CD4-positive, alpha-beta T cell (primary cell): ENCODE data around the gene MVD. TPM values are rescaled to one million over a fixed set of nuclear protein-coding genes. Genes with fewer than 3 reads are reported as not detected.

Experiments used
- ATAC-seq: fragments of 200-7000 bp; cut with Tn5 transposase; one replicate; pipeline ENCODE4 v1.10.0; 2022; ENCODE audit warnings: mild to moderate bottlenecking; ENCODE audit not compliant: poor library complexity
- CTCF ChIA-PET: fragments of 350-600 bp; sonication (Branson Sonifier 250); formaldehyde crosslinking; loops from one replicate; lab custom pipeline; 2021; ENCODE audit warnings: antibody characterized with exemption, inconsistent platforms; lab: Charles Lee
- POLR2A ChIA-PET: fragments of 350-600 bp; sonication (Branson Sonifier 250); formaldehyde crosslinking; loops from one replicate; lab custom pipeline; 2021; ENCODE audit warnings: antibody characterized with exemption, inconsistent platforms; lab: Charles Lee
- DNase-seq, 14 experiments: peaks; one replicate each; pipeline ENCODE4 v3.0.0-alpha.2; 2013 to 2020; ENCODE audit warnings: mixed read lengths in 2 of 14
- H3K27ac ChIP-seq, 2 donors: one replicate each; pipeline versions ENCODE4 v1.5.1 to v1.7.0; 2013; ENCODE audit warnings: low read length in 2 of 2, low read depth in 1 of 2, mild to moderate bottlenecking in 1 of 2
- H3K27me3 ChIP-seq, 2 experiments: 1 replicate in 1 of 2; 2 replicates in 1 of 2; pipeline versions ENCODE4 v1.6.1 to v1.7.0; 2013; ENCODE audit warnings: low read length in 2 of 2, control low read depth in 1 of 2, mild to moderate bottlenecking in 1 of 2, moderate library complexity in 1 of 2; ENCODE audit not compliant: insufficient read depth in 2 of 2, control insufficient read depth in 1 of 2
- H3K36me3 ChIP-seq: one replicate; pipeline ENCODE4 v1.6.1; 2013; ENCODE audit warnings: low read length, control low read depth; ENCODE audit not compliant: insufficient read depth
- H3K4me1 ChIP-seq: one replicate; pipeline ENCODE4 v1.6.1; 2013; ENCODE audit warnings: low read length, control low read depth; ENCODE audit not compliant: insufficient read depth
- H3K4me3 ChIP-seq: one replicate; pipeline ENCODE4 v1.5.1; 2013; ENCODE audit warnings: mild to moderate bottlenecking, low read length, moderate library complexity
- H3K9me3 ChIP-seq, 2 experiments: 1 replicate in 1 of 2; 2 replicates in 1 of 2; pipeline versions ENCODE4 v1.6.1 to v1.7.0; 2013; ENCODE audit warnings: low read length in 2 of 2, mild to moderate bottlenecking in 2 of 2, control low read depth in 1 of 2, moderate library complexity in 1 of 2; ENCODE audit not compliant: control insufficient read depth in 1 of 2, insufficient read depth in 1 of 2
- H3K27ac Mint-ChIP-seq: one replicate; pipeline ENCODE4 v1.8.0; 2020; ENCODE audit warnings: mixed read lengths
- H3K27me3 Mint-ChIP-seq: one replicate; pipeline ENCODE4 v1.8.0; 2021; ENCODE audit warnings: mixed read lengths
- H3K36me3 Mint-ChIP-seq: one replicate; pipeline ENCODE4 v1.8.0; 2021; ENCODE audit warnings: low read depth, mixed read lengths
- H3K4me1 Mint-ChIP-seq: one replicate; pipeline ENCODE4 v1.8.0; 2021; ENCODE audit warnings: low read depth, mixed read lengths
- H3K4me3 Mint-ChIP-seq: one replicate; pipeline ENCODE4 v1.8.0; 2020; ENCODE audit warnings: mild to moderate bottlenecking, mixed read lengths
- H3K9me3 Mint-ChIP-seq: one replicate; pipeline ENCODE4 v1.8.0; 2020; ENCODE audit warnings: mixed read lengths
- CTCF ChIP-seq: fragments of 200-600 bp; IDR thresholded peaks from one replicate; pipeline ENCODE4 v1.8.0; 2022; ENCODE audit warnings: antibody characterized with exemption, mild to moderate bottlenecking
- intact Hi-C, 2 experiments: fragments of 100-400 bp; cut with DNase I in 1 of 2; cut with micrococcal nuclease in 1 of 2; formaldehyde crosslinking; loops; one replicate each; pipeline versions ENCODE4 v1.15.1 to v1.9.0; 2023 to 2025; cut with DNase I, micrococcal nuclease
- total RNA-seq, 174 experiments: library from RNA in 2 of 174; stranded (reverse) in 2 of 174; gene quantifications; one replicate each; pipeline ENCODE4 v1.2.3 and lab custom pipeline; 2021 to 2026

MVD gene
- total RNA-seq, 2 experiments from 2014 or later = 74.2 to 76.9 TPM

- ATAC-seq (no peak), DNase-seq (no peak)
- ChIA-PET POLR2A (interaction anchor here (1.3 to 4.7 kb wide), 3 partner anchors 15 to 118 kb away, joined by 4 to 71 read pairs (median 5); partner anchors contain the start of genes CTU2, RNF166 and ZC3H18), CTCF (no interaction called here)
- H3K27me3 ChIP-seq = no peaks in the 10 kb centered on the region
- peaks cover 82% of the 10 kb centered on the region for H3K4me1 ChIP-seq
- H3K9me3 ChIP-seq = no peaks in the 10 kb centered on the region
- Mint-ChIP-seq H3K4me1 (peaks cover 63% of the 10 kb centered on the region), H3K27me3 (no peaks in the 10 kb centered on the region), H3K9me3 (no peaks in the 10 kb centered on the region), H3K4me3 (peak overlapping the region; percentile 74), H3K36me3 (peaks cover 3% of the 10 kb centered on the region), H3K27ac (peak overlapping the region; percentile 51)
- H3K27ac ChIP-seq = no peak overlapping the region
- no peak for TF ChIP-seq CTCF
- H3K36me3 ChIP-seq = peaks cover 4% of the 10 kb centered on the region
- intact Hi-C loops = loop anchor here (5.0 kb wide), 2 partner anchors 36 to 236 kb away; partner anchors contain the start of genes CYBA (in 2 of the 2) and ZFPM1 (in 1 of the 2)
- H3K4me3 ChIP-seq = no peak overlapping the region
Measured at GRCh38 chr16:88688013-88688778, 25.3 kb upstream of the MVD start.

GRCh38 chr16:88687676-88688012 lies 24.8 kb upstream of the MVD start:
- Histone ChIP-seq H3K27me3 (no peaks in the 10 kb centered on the region), H3K36me3 (peaks cover 4% of the 10 kb centered on the region), H3K4me1 (peaks cover 82% of the 10 kb centered on the region), H3K27ac (no peak overlapping the region), H3K9me3 (no peaks in the 10 kb centered on the region), H3K4me3 (no peak overlapping the region)
- no peak for DNase-seq
- no peak for ATAC-seq
- H3K27ac Mint-ChIP-seq = no peak overlapping the region
- H3K36me3 Mint-ChIP-seq = no peaks in the 10 kb centered on the region
- CTCF ChIA-PET = no interaction called here
- peak overlapping the region; percentile 58 for H3K4me3 Mint-ChIP-seq
- H3K27me3 Mint-ChIP-seq = no peaks in the 10 kb centered on the region
- no peak for TF ChIP-seq CTCF
- H3K9me3 Mint-ChIP-seq = no peaks in the 10 kb centered on the region
- intact Hi-C loops = loop anchor here (5.0 kb wide), 2 partner anchors 35 to 235 kb away; partner anchors contain the start of genes CYBA (in 2 of the 2) and ZFPM1 (in 1 of the 2)
- peaks cover 58% of the 10 kb centered on the region for H3K4me1 Mint-ChIP-seq
- POLR2A ChIA-PET = interaction anchor here (0.8 to 4.7 kb wide), 4 partner anchors 10 to 117 kb away, joined by 4 to 71 read pairs (median 4); partner anchors contain the start of genes CTU2, RNF166 and ZC3H18

- Histone ChIP-seq H3K4me3 (no peak overlapping the region), H3K27ac (no peak overlapping the region), H3K36me3 (peaks cover 4% of the 10 kb centered on the region), H3K4me1 (peaks cover 80% of the 10 kb centered on the region), H3K9me3 (no peaks in the 10 kb centered on the region), H3K27me3 (no peaks in the 10 kb centered on the region)
- Mint-ChIP-seq H3K27me3 (no peaks in the 10 kb centered on the region), H3K9me3 (no peaks in the 10 kb centered on the region), H3K27ac (no peak overlapping the region), H3K4me3 (peak overlapping the region; percentile 60), H3K36me3 (peaks cover 1% of the 10 kb centered on the region), H3K4me1 (peaks cover 58% of the 10 kb centered on the region)
- no peak for DNase-seq
- no peak for TF ChIP-seq CTCF
- ATAC-seq = no peak
- ChIA-PET POLR2A (interaction anchor here (0.8 to 4.7 kb wide), 5 partner anchors 11 to 117 kb away, joined by 3 to 71 read pairs (median 4); partner anchors contain the start of genes CTU2, RNF166 and ZC3H18), CTCF (no interaction called here)
- intact Hi-C loops = loop anchor here (5.0 kb wide), 2 partner anchors 35 to 235 kb away; partner anchors contain the start of genes CYBA (in 2 of the 2) and ZFPM1 (in 1 of the 2)
Measured at GRCh38 chr16:88687254-88687576, 24.3 kb upstream of the MVD start.
